Esophagus squamous epithelium (tissue), 5 donors: ENCODE data around the gene RGPD3. TPM values are rescaled to one million over a fixed set of nuclear protein-coding genes. Genes with fewer than 3 reads are reported as not detected.
"Not testable (repeated sequence)": the region's sequence is repeated elsewhere in the genome, so short reads cannot be mapped to it uniquely, and the experiment has no call there.

Source experiments
- DNase-seq: peaks from one replicate; lab custom pipeline; 2025; lab: John Stamatoyannopoulos, UW
- H3K27ac ChIP-seq, 4 donors: fragments of 200-600 bp; sonication (generic); one replicate each; pipeline ENCODE4 v1.5.1; 2016 to 2019; ENCODE audit warnings: mild to moderate bottlenecking in 1 of 4
- H3K27me3 ChIP-seq, 4 donors: fragments of 200-600 bp; sonication (generic); 1 replicate in 3 of 4; 2 replicates in 1 of 4; pipeline versions ENCODE4 v1.5.1 to v1.6.0; 2017 to 2021; ENCODE audit warnings: antibody characterized with exemption in 1 of 4
- H3K36me3 ChIP-seq, 3 donors: fragments of 200-600 bp; sonication (generic); one replicate each; pipeline ENCODE4 v1.5.1; 2016 to 2019
- H3K4me1 ChIP-seq, 3 donors: fragments of 200-600 bp; sonication (generic); one replicate each; pipeline ENCODE4 v1.5.1; 2017 to 2019
- H3K4me3 ChIP-seq, 4 donors: fragments of 200-600 bp; sonication (generic); 1 replicate in 3 of 4; 2 replicates in 1 of 4; pipeline ENCODE4 v1.5.1; 2016 to 2019; ENCODE audit warnings: mild to moderate bottlenecking in 2 of 4, moderate library complexity in 1 of 4
- H3K9me3 ChIP-seq, 3 donors: fragments of 200-600 bp; sonication (generic); one replicate each; pipeline ENCODE4 v1.5.1; 2016 to 2019
- WGBS, 2 donors: methylation state at CpG; one replicate each; pipeline ENCODE4 v1.1.5; 2018; 5-methylcytosine and 5-hydroxymethylcytosine counted together
- intact Hi-C: fragments of 100-400 bp; cut with DNase I; formaldehyde crosslinking; loops from one replicate; pipeline ENCODE4 v1.15.0; 2022
- total RNA-seq, 4 donors: library from RNA; depleted of rRNA; stranded (reverse); fragments of >200 nt; gene quantifications; one replicate each; pipeline ENCODE4 v1.1.0, GENCODE V29; 2016
- donor health status: DM: yes; HTN: yes; CAD: no.

RGPD3 gene
- total RNA-seq, 4 donors from 2014 or later, result 0.18 to 0.49 (median 0.23) TPM

- DNase-seq, H3K27me3 ChIP-seq, H3K36me3 ChIP-seq, H3K4me3 ChIP-seq, intact Hi-C loops, H3K27ac ChIP-seq, H3K9me3 ChIP-seq: not testable (repeated sequence)
- peaks cover 4 to 18% (median 8%) of the 10 kb centered on the region in 3 donors for H3K4me1 ChIP-seq
- WGBS, 2 donors, result 69% methylated on average over 3 to 4 of the region's 11 CpGs
Measured at GRCh38 chr2:106508660-106509373, 40.6 kb upstream of the RGPD3 start.

GRCh38 chr2:106506002-106506687 is 37.9 kb upstream of the RGPD3 start:
- WGBS, 2 donors, result 63 to 83% methylated on average over 4 to 5 of the region's 9 CpGs
- DNase-seq, H3K4me1 ChIP-seq, H3K4me3 ChIP-seq, intact Hi-C loops, H3K36me3 ChIP-seq, H3K27me3 ChIP-seq, H3K27ac ChIP-seq, H3K9me3 ChIP-seq: not testable (repeated sequence)

GRCh38 chr2:106504787-106505186 is 36.6 kb upstream of the RGPD3 start:
- H3K27ac ChIP-seq, H3K27me3 ChIP-seq, intact Hi-C loops, H3K4me1 ChIP-seq, H3K9me3 ChIP-seq, H3K4me3 ChIP-seq, H3K36me3 ChIP-seq, DNase-seq: not testable (repeated sequence)
- 93% methylated on average over 3 of the region's 4 CpGs for WGBS, 2 donors

GRCh38 chr2:106504192-106504591 is 36.0 kb upstream of the RGPD3 start:
- H3K4me1 ChIP-seq, H3K4me3 ChIP-seq, H3K9me3 ChIP-seq, H3K36me3 ChIP-seq, DNase-seq, H3K27ac ChIP-seq, H3K27me3 ChIP-seq, intact Hi-C loops: not testable (repeated sequence)
- 80% methylated on average over 1 to 3 of the region's 11 CpGs for WGBS, 2 donors

GRCh38 chr2:106502351-106502750 is 34.1 kb upstream of the RGPD3 start:
- H3K9me3 ChIP-seq, DNase-seq, H3K27me3 ChIP-seq, H3K27ac ChIP-seq, H3K36me3 ChIP-seq, H3K4me1 ChIP-seq, H3K4me3 ChIP-seq, intact Hi-C loops: not testable (repeated sequence)
- 80 to 89% methylated on average over 7 of the region's 8 CpGs for WGBS, 2 donors

- WGBS, 2 donors, result 92 to 93% methylated on average over 5 to 6 of the region's 7 CpGs
- H3K9me3 ChIP-seq, intact Hi-C loops: not testable (repeated sequence)
Measured at GRCh38 chr2:106500350-106500749, 32.1 kb upstream of the RGPD3 start.

GRCh38 chr2:106498549-106498948 is 30.3 kb upstream of the RGPD3 start:
- H3K4me3 ChIP-seq, H3K9me3 ChIP-seq, H3K27ac ChIP-seq, intact Hi-C loops, H3K27me3 ChIP-seq, H3K36me3 ChIP-seq, DNase-seq, H3K4me1 ChIP-seq: not testable (repeated sequence)
- no CpG with 5 or more reads among the region's 1 CpG for WGBS, 2 donors

More at GRCh38 chr2:106500350-106500749, 32.1 kb upstream of the RGPD3 start:
- not testable (repeated sequence) for H3K36me3 ChIP-seq, H3K27me3 ChIP-seq, H3K27ac ChIP-seq, DNase-seq, H3K4me1 ChIP-seq, H3K4me3 ChIP-seq

- H3K36me3 ChIP-seq, H3K4me1 ChIP-seq, H3K27me3 ChIP-seq, DNase-seq, H3K9me3 ChIP-seq, H3K27ac ChIP-seq, intact Hi-C loops, H3K4me3 ChIP-seq: not testable (repeated sequence)
- 37 to 44% methylated on average over 3 to 6 of the region's 6 CpGs for WGBS, 2 donors
Measured at GRCh38 chr2:106492913-106493312, 24.7 kb upstream of the RGPD3 start.

GRCh38 chr2:106492399-106492798 is 24.2 kb upstream of the RGPD3 start:
- 65 to 94% methylated on average over 4 of the region's 6 CpGs for WGBS, 2 donors
- DNase-seq, H3K4me1 ChIP-seq, intact Hi-C loops, H3K36me3 ChIP-seq, H3K27me3 ChIP-seq, H3K4me3 ChIP-seq, H3K27ac ChIP-seq, H3K9me3 ChIP-seq: not testable (repeated sequence)

- DNase-seq, H3K36me3 ChIP-seq, H3K9me3 ChIP-seq, H3K27ac ChIP-seq, H3K4me3 ChIP-seq, intact Hi-C loops, H3K4me1 ChIP-seq: not testable (repeated sequence)
- peaks cover 0 to 18% (median 0%) of the 10 kb centered on the region in 4 donors for H3K27me3 ChIP-seq
- WGBS, 2 donors, result 61 to 62% methylated on average over 4 to 6 of the region's 6 CpGs
Measured at GRCh38 chr2:106489701-106490100, 21.5 kb upstream of the RGPD3 start.

- intact Hi-C loops, result not testable (repeated sequence)
Measured at GRCh38 chr2:106487386-106488191, 19.4 kb upstream of the RGPD3 start.

GRCh38 chr2:106486551-106487385 is 18.6 kb upstream of the RGPD3 start, which contains the start of gene CD8B2:
CD8B2 (plus strand) TSS chr2:106487364; CDS start chr2:106487427, 63 bp downstream.
- peaks cover 0 to 18% (median 0%) of the 10 kb centered on the region in 4 donors for H3K27me3 ChIP-seq
- DNase-seq, intact Hi-C loops, H3K27ac ChIP-seq, H3K36me3 ChIP-seq, H3K4me1 ChIP-seq, H3K9me3 ChIP-seq: not testable (repeated sequence)
- no CpG with 5 or more reads among the region's 39 CpGs for WGBS, 2 donors
- peak within 1 kb of the TSS in 2 of 4 donors; percentile 22 to 42 for H3K4me3 ChIP-seq

More at GRCh38 chr2:106487386-106488191, 19.4 kb upstream of the RGPD3 start:
- Histone ChIP-seq H3K27me3 (peaks cover 0 to 18% (median 0%) of the 10 kb centered on the region in 4 donors), H3K4me3 (peak overlapping the region in 2 of 4 donors; percentile 22 to 42)
- not testable (repeated sequence) for H3K9me3 ChIP-seq, H3K4me1 ChIP-seq, DNase-seq, H3K36me3 ChIP-seq, H3K27ac ChIP-seq
- WGBS, 2 donors, result 31 to 74% methylated on average over 6 to 8 of the region's 44 CpGs
